Neural progenitor cell (in vitro differentiated cells): ENCODE measurements around the gene SLC27A3. TPM values are rescaled to one million over a fixed set of nuclear protein-coding genes. Genes with fewer than 3 reads are reported as not detected.

ENCODE experiments used
- DNase-seq: peaks from one replicate; pipeline ENCODE4 v3.0.0-alpha.2; 2016; ENCODE audit warnings: low spot score
- H2AFZ ChIP-seq: fragments of 200-600 bp; sonication (generic); replicated peaks from 2 replicates; pipeline ENCODE4 v1.6.1; 2016; ENCODE audit warnings: antibody characterized with exemption
- H3F3A ChIP-seq: fragments of 200-600 bp; sonication (generic); 2 replicates; pipeline ENCODE4 v1.6.1; 2016; ENCODE audit warnings: antibody characterized with exemption, low read depth
- H3K27ac ChIP-seq: fragments of 200-600 bp; sonication (generic); 2 replicates; pipeline ENCODE4 v1.5.1; 2016; ENCODE audit warnings: mild to moderate bottlenecking
- H3K27me3 ChIP-seq: fragments of 200-600 bp; sonication (generic); 2 replicates; pipeline ENCODE4 v1.6.1; 2016; ENCODE audit warnings: mild to moderate bottlenecking, moderate library complexity
- H3K36me3 ChIP-seq: fragments of 200-600 bp; sonication (generic); 2 replicates; pipeline ENCODE4 v1.5.1; 2016
- H3K4me1 ChIP-seq: fragments of 200-600 bp; sonication (generic); 2 replicates; pipeline ENCODE4 v1.6.1; 2016; ENCODE audit warnings: mixed run types
- H3K4me2 ChIP-seq: fragments of 200-600 bp; sonication (generic); 2 replicates; pipeline ENCODE4 v1.6.1; 2016
- H3K4me3 ChIP-seq: fragments of 200-600 bp; sonication (generic); 2 replicates; pipeline ENCODE4 v1.5.1; 2016
- H3K79me2 ChIP-seq: fragments of 200-600 bp; sonication (generic); 2 replicates; pipeline ENCODE4 v1.6.1; 2016; ENCODE audit warnings: low read depth
- H3K9ac ChIP-seq: fragments of 200-600 bp; sonication (generic); 2 replicates; pipeline ENCODE4 v1.6.1; 2016
- H3K9me3 ChIP-seq: fragments of 200-600 bp; sonication (generic); 2 replicates; pipeline ENCODE4 v1.5.1; 2016; ENCODE audit warnings: low read depth
- H4K20me1 ChIP-seq: fragments of 200-600 bp; sonication (generic); 2 replicates; pipeline ENCODE4 v1.6.1; 2016; ENCODE audit warnings: low read depth
- H3K27ac Mint-ChIP-seq: 3 replicates; pipeline ENCODE4 v1.8.0; 2021; ENCODE audit warnings: mixed read lengths
- H3K27me3 Mint-ChIP-seq: 2 replicates; pipeline ENCODE4 v1.8.0; 2022; ENCODE audit warnings: low read depth, mild to moderate bottlenecking, inconsistent platforms, moderate library complexity, mixed read lengths; ENCODE audit not compliant: insufficient read depth
- H3K36me3 Mint-ChIP-seq: 3 replicates; pipeline ENCODE4 v1.8.0; 2021; ENCODE audit warnings: mixed read lengths
- H3K4me1 Mint-ChIP-seq: 3 replicates; pipeline ENCODE4 v1.8.0; 2021; ENCODE audit warnings: mixed read lengths
- H3K4me3 Mint-ChIP-seq: 3 replicates; pipeline ENCODE4 v1.8.0; 2021; ENCODE audit warnings: mild to moderate bottlenecking, moderate library complexity, mixed read lengths
- H3K9me3 Mint-ChIP-seq: 3 replicates; pipeline ENCODE4 v1.8.0; 2020; ENCODE audit warnings: mixed read lengths
- EZH2 ChIP-seq: fragments of 200-600 bp; sonication (generic); IDR thresholded peaks from 2 replicates; pipeline ENCODE4 v1.6.1; 2017; ENCODE audit warnings: antibody characterized with exemption, mild to moderate bottlenecking, moderate library complexity
- EZH2phosphoT487 ChIP-seq: fragments of 200-600 bp; sonication (generic); IDR thresholded peaks from 2 replicates; pipeline ENCODE4 v1.6.1; 2017; ENCODE audit warnings: antibody characterized with exemption
- total RNA-seq: library from RNA; depleted of rRNA; stranded (reverse); fragments of >200 nt; gene quantifications from 2 replicates; pipeline ENCODE4 v1.2.3, GENCODE V29; 2015; ENCODE audit warnings: low replicate concordance
- TF ChIP-seq, protein P1 (sequence below): fragments of 200-600 bp; sonication (generic); IDR thresholded peaks from 2 replicates; pipeline ENCODE4 v1.5.1; 2017; ENCODE audit warnings: antibody characterized with exemption, mild to moderate bottlenecking

SLC27A3 gene
- total RNA-seq, 1 donor from 2014 or later = 10.1 TPM

- H3K9ac ChIP-seq = no peak overlapping the region
- TF ChIP-seq EZH2phosphoT487 (no peak), EZH2 (no peak)
- TF ChIP-seq, protein P1, sequence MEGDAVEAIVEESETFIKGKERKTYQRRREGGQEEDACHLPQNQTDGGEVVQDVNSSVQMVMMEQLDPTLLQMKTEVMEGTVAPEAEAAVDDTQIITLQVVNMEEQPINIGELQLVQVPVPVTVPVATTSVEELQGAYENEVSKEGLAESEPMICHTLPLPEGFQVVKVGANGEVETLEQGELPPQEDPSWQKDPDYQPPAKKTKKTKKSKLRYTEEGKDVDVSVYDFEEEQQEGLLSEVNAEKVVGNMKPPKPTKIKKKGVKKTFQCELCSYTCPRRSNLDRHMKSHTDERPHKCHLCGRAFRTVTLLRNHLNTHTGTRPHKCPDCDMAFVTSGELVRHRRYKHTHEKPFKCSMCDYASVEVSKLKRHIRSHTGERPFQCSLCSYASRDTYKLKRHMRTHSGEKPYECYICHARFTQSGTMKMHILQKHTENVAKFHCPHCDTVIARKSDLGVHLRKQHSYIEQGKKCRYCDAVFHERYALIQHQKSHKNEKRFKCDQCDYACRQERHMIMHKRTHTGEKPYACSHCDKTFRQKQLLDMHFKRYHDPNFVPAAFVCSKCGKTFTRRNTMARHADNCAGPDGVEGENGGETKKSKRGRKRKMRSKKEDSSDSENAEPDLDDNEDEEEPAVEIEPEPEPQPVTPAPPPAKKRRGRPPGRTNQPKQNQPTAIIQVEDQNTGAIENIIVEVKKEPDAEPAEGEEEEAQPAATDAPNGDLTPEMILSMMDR = no peak
- no peak overlapping the region for H2AFZ ChIP-seq
- DNase-seq = no peak
- H3K36me3 ChIP-seq = no peaks in the 10 kb centered on the region
- no peaks in the 10 kb centered on the region for H3K4me1 ChIP-seq
- peaks cover 12% of the 10 kb centered on the region for H4K20me1 ChIP-seq
- peaks cover 4% of the 10 kb centered on the region for H3F3A ChIP-seq
- Mint-ChIP-seq H3K27ac (no peak overlapping the region), H3K4me3 (no peak overlapping the region), H3K4me1 (peaks cover 11% of the 10 kb centered on the region), H3K27me3 (peaks cover 8% of the 10 kb centered on the region), H3K36me3 (peaks cover 29% of the 10 kb centered on the region), H3K9me3 (no peaks in the 10 kb centered on the region)
- no peak overlapping the region for H3K27ac ChIP-seq
- no peaks in the 10 kb centered on the region for H3K9me3 ChIP-seq
- H3K4me2 ChIP-seq = no peak overlapping the region
- H3K27me3 ChIP-seq = no peaks in the 10 kb centered on the region
- no peaks in the 10 kb centered on the region for H3K79me2 ChIP-seq
- H3K4me3 ChIP-seq = no peak overlapping the region
These were observed 30.9 kb downstream of the SLC27A3 start for GRCh38 chr1:153805886-153806719.

DNA sequence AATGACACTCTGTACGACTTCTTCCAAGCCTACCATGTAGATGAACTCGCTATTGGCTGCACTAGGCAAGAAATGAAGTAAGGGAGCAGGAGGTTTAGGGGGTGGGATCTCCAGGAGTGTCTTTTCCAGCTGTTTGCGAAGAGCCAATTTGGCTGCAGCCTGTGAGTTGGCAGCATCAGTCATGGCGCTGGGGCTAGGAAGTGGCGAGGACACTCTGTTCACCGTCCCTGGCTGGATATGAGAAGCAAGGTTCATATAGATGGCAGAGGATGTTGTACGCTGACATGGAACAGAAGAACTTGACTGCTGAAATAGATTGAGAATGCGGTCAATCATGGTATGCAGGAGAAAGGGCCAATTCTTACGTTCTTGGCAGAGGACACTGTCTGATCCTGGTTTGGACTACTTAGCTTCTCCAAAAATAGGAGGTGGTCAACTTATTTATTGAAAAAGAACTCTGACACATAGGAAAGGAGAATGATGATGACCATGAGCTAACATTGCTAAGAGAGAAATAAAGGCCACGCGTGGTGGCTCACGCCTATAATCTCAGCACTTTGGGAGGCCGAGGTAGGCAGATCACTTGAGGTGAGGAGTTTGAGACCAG is 41.2 kb downstream of the SLC27A3 start:
- no peak overlapping the region for H3K27ac ChIP-seq
- no peak overlapping the region for H2AFZ ChIP-seq
- H3K9ac ChIP-seq = no peak overlapping the region
- TF ChIP-seq, protein P1 = no peak
- no peak for TF ChIP-seq EZH2
- TF ChIP-seq EZH2phosphoT487 = no peak
- H3K9me3 Mint-ChIP-seq = no peaks in the 10 kb centered on the region
- no peak overlapping the region for H3K27ac Mint-ChIP-seq
- H4K20me1 ChIP-seq = peaks cover 14% of the 10 kb centered on the region
- H3K9me3 ChIP-seq = no peaks in the 10 kb centered on the region
- no peaks in the 10 kb centered on the region for H3K4me1 Mint-ChIP-seq
- no peak overlapping the region for H3K4me3 Mint-ChIP-seq
- no peak overlapping the region for H3K4me2 ChIP-seq
- peaks cover 42% of the 10 kb centered on the region for H3K36me3 Mint-ChIP-seq
- peaks cover 4% of the 10 kb centered on the region for H3F3A ChIP-seq
- no peaks in the 10 kb centered on the region for H3K4me1 ChIP-seq
- H3K79me2 ChIP-seq = no peaks in the 10 kb centered on the region
- peaks cover 28% of the 10 kb centered on the region for H3K36me3 ChIP-seq
- no peak for DNase-seq
- H3K4me3 ChIP-seq = no peak overlapping the region
- H3K27me3 ChIP-seq = no peaks in the 10 kb centered on the region
- H3K27me3 Mint-ChIP-seq = peaks cover 2% of the 10 kb centered on the region

GRCh38 chr1:153818876-153819275 is 43.7 kb downstream of the SLC27A3 start:
- no peak for DNase-seq
- no peak for TF ChIP-seq EZH2phosphoT487
- TF ChIP-seq EZH2 = no peak
- TF ChIP-seq, protein P1 = no peak
- Histone ChIP-seq H3K36me3 (peaks cover 20% of the 10 kb centered on the region), H3K4me1 (no peaks in the 10 kb centered on the region), H3F3A (peaks cover 4% of the 10 kb centered on the region), H3K9ac (no peak overlapping the region), H2AFZ (no peak overlapping the region), H3K9me3 (no peaks in the 10 kb centered on the region), H3K79me2 (no peaks in the 10 kb centered on the region), H3K4me3 (no peak overlapping the region), H3K27ac (no peak overlapping the region), H4K20me1 (peaks cover 15% of the 10 kb centered on the region), H3K4me2 (no peak overlapping the region), H3K27me3 (no peaks in the 10 kb centered on the region)
- H3K9me3 Mint-ChIP-seq = no peaks in the 10 kb centered on the region
- H3K4me1 Mint-ChIP-seq = no peaks in the 10 kb centered on the region
- no peaks in the 10 kb centered on the region for H3K27me3 Mint-ChIP-seq
- H3K4me3 Mint-ChIP-seq = no peak overlapping the region
- H3K36me3 Mint-ChIP-seq = peaks cover 39% of the 10 kb centered on the region
- no peak overlapping the region for H3K27ac Mint-ChIP-seq
